Keratinocyte (primary cell): ENCODE measurements around the gene ST6GALNAC5. TPM values are rescaled to one million over a fixed set of nuclear protein-coding genes. Genes with fewer than 3 reads are reported as not detected.
A peak's percentile ranks its signal among the peaks of the same experiment; 100 is the strongest.

ENCODE experiments used
- DNase-seq: peaks from one replicate; pipeline ENCODE4 v3.0.0-alpha.2; 2011; ENCODE audit warnings: low read depth, missing footprints, low spot score
- FAIRE-seq: peaks from 2 replicates; lab custom pipeline; 2011; peaks lifted over from hg19 to GRCh38; lab: Jason Lieb, UNC
- H2AFZ ChIP-seq: 2 replicates; pipeline ENCODE4 v1.6.0; 2012; ENCODE audit warnings: low read length, control low read depth, inconsistent platforms; ENCODE audit not compliant: control insufficient read depth
- H3K27ac ChIP-seq: 2 replicates; pipeline ENCODE4 v1.5.1; 2011; ENCODE audit warnings: low read length; ENCODE audit not compliant: control insufficient read depth, insufficient read depth
- H3K27me3 ChIP-seq: 3 replicates; pipeline ENCODE4 v1.6.0; 2011; ENCODE audit warnings: low read length; ENCODE audit not compliant: control insufficient read depth, insufficient read depth; ENCODE audit errors: extremely low read depth
- H3K36me3 ChIP-seq, 2 experiments: 2 replicates in 1 of 2; 3 replicates in 1 of 2; pipeline ENCODE4 v1.5.1; 2011; ENCODE audit warnings: low read length in 2 of 2, mild to moderate bottlenecking in 1 of 2; ENCODE audit not compliant: control insufficient read depth in 2 of 2, insufficient read depth in 2 of 2; ENCODE audit errors: extremely low read depth in 1 of 2
- H3K4me1 ChIP-seq: 3 replicates; pipeline ENCODE4 v1.5.1; 2011; ENCODE audit warnings: low read length; ENCODE audit not compliant: control insufficient read depth, insufficient read depth; ENCODE audit errors: extremely low read depth
- H3K4me2 ChIP-seq: 3 replicates; pipeline ENCODE4 v1.6.0; 2011; ENCODE audit warnings: low read depth, low read length; ENCODE audit not compliant: control insufficient read depth, insufficient read depth; ENCODE audit errors: extremely low read depth
- H3K4me3 ChIP-seq, 3 experiments: fragments of 200-600 bp in 1 of 3; sonication (generic) in 1 of 3; 2 replicates in 2 of 3; 3 replicates in 1 of 3; pipeline ENCODE4 v1.5.1; 2011 to 2016; ENCODE audit warnings: low read length in 3 of 3, mild to moderate bottlenecking in 3 of 3, control low read depth in 2 of 3, inconsistent platforms in 1 of 3, low read depth in 1 of 3, mixed read lengths in 1 of 3, mixed run types in 1 of 3, moderate library complexity in 1 of 3; ENCODE audit not compliant: control insufficient read depth in 2 of 3, insufficient read depth in 2 of 3; ENCODE audit errors: extremely low read depth in 1 of 3
- H3K79me2 ChIP-seq: 2 replicates; pipeline ENCODE4 v1.6.0; 2012; ENCODE audit warnings: low read length; ENCODE audit not compliant: control insufficient read depth, insufficient read depth
- H3K9ac ChIP-seq: 3 replicates; pipeline ENCODE4 v1.6.0; 2011; ENCODE audit warnings: low read length; ENCODE audit not compliant: control insufficient read depth, insufficient read depth; ENCODE audit errors: extremely low read depth
- H3K9me1 ChIP-seq: 3 replicates; pipeline ENCODE4 v1.6.0; 2011; ENCODE audit warnings: low read length; ENCODE audit not compliant: control insufficient read depth, insufficient read depth; ENCODE audit errors: extremely low read depth
- H3K9me3 ChIP-seq: 2 replicates; pipeline ENCODE4 v1.5.1; 2012; ENCODE audit warnings: low read depth, low read length; ENCODE audit not compliant: control insufficient read depth
- H4K20me1 ChIP-seq: 3 replicates; pipeline ENCODE4 v1.6.0; 2011; ENCODE audit warnings: low read length; ENCODE audit not compliant: control insufficient read depth, insufficient read depth; ENCODE audit errors: extremely low read depth
- EZH2 ChIP-seq: IDR thresholded peaks from one replicate; pipeline ENCODE4 v1.6.1; 2012; ENCODE audit warnings: inconsistent platforms, mild to moderate bottlenecking, low read length, moderate library complexity
- dilution Hi-C: fragments of 300-500 bp; cut with MboI; formaldehyde crosslinking; loops from one replicate; pipeline ENCODE4 v1.7.0; 2020; ENCODE audit warnings: low sequenced_read_pairs; ENCODE audit not compliant: extremely low pct_ligation_motif_present
- polyA plus RNA-seq, 5 experiments: library from polyadenylated mRNA; depleted of rRNA in 3 of 5; stranded (reverse) in 3 of 5; stranded (forward) in 1 of 5; unstranded in 1 of 5; fragments of >200 nt; gene quantifications; 1 replicate in 1 of 5; 2 replicates in 3 of 5; 3 replicates in 1 of 5; pipeline versions ENCODE4 v1.2.1 to v1.2.3, GENCODE V29; 2011 to 2012; ENCODE audit warnings: missing spikeins in 2 of 5, low read depth in 1 of 5, low replicate concordance in 1 of 5
- TF ChIP-seq, protein P1 (sequence below), 3 experiments: IDR thresholded peaks in 1 of 3; conservative IDR thresholded peaks in 1 of 3; optimal IDR thresholded peaks in 1 of 3; 2 replicates in 2 of 3; 3 replicates in 1 of 3; pipeline versions ENCODE3 to v1.5.1; 2011; ENCODE audit warnings: low read length in 3 of 3, mild to moderate bottlenecking in 3 of 3, moderate library complexity in 2 of 3, control low read depth in 1 of 3, inconsistent platforms in 1 of 3; ENCODE audit not compliant: insufficient read depth in 2 of 3; ENCODE audit errors: extremely low read depth in 1 of 3

Gene ST6GALNAC5
- polyA plus RNA-seq, 1 donor (not counting 4 experiments of a cell fraction or from before 2014, with no cell fraction given) = 12.8 TPM

DNA sequence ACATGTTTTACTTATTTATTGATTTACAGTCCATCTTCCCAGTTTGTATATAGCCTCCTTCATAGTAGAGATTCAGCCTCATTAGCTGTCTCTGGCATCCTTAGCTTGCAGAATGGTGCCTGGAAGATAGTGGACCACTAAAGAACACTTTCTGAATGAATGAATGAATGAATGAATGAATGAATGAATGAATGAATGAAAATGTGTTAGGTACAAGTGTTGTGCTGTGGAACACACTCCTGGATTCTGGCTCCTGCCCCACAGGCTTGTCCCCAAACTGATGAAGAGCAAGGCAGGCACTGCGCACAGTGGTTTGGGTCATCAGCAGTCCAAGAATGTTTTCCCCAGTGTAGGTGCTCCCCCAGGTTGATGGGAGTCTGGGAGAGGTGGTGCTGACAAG lies 159.4 kb downstream of the ST6GALNAC5 start:
- no peak overlapping the region for H3K4me2 ChIP-seq
- H2AFZ ChIP-seq = no peak overlapping the region
- no peak for FAIRE-seq
- H3K36me3 ChIP-seq = no peaks in the 10 kb centered on the region
- H4K20me1 ChIP-seq = no peaks in the 10 kb centered on the region
- no peaks in the 10 kb centered on the region for H3K4me1 ChIP-seq
- H3K27me3 ChIP-seq = no peaks in the 10 kb centered on the region
- no peak overlapping the region for H3K9ac ChIP-seq
- no peak overlapping the region for H3K27ac ChIP-seq
- peaks cover 2% of the 10 kb centered on the region for H3K79me2 ChIP-seq
- TF ChIP-seq EZH2 = no peak
- TF ChIP-seq, protein P1, sequence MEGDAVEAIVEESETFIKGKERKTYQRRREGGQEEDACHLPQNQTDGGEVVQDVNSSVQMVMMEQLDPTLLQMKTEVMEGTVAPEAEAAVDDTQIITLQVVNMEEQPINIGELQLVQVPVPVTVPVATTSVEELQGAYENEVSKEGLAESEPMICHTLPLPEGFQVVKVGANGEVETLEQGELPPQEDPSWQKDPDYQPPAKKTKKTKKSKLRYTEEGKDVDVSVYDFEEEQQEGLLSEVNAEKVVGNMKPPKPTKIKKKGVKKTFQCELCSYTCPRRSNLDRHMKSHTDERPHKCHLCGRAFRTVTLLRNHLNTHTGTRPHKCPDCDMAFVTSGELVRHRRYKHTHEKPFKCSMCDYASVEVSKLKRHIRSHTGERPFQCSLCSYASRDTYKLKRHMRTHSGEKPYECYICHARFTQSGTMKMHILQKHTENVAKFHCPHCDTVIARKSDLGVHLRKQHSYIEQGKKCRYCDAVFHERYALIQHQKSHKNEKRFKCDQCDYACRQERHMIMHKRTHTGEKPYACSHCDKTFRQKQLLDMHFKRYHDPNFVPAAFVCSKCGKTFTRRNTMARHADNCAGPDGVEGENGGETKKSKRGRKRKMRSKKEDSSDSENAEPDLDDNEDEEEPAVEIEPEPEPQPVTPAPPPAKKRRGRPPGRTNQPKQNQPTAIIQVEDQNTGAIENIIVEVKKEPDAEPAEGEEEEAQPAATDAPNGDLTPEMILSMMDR (optimal IDR thresholded peaks at IDR 0.05 in 1 of 3, IDR thresholded peaks at IDR 0.05 in 1 of 3, conservative IDR thresholded peaks at IDR 0.05 in 1 of 3; ENCODE audit: extremely low read depth in 1 of 3, insufficient read depth in 2 of 3, low read length in 3 of 3) = no peak
- H3K4me3 ChIP-seq = no peak overlapping the region
- H3K9me3 ChIP-seq = no peaks in the 10 kb centered on the region
- dilution Hi-C loops = no loop called here
- no peak for DNase-seq
- no peaks in the 10 kb centered on the region for H3K9me1 ChIP-seq

DNA sequence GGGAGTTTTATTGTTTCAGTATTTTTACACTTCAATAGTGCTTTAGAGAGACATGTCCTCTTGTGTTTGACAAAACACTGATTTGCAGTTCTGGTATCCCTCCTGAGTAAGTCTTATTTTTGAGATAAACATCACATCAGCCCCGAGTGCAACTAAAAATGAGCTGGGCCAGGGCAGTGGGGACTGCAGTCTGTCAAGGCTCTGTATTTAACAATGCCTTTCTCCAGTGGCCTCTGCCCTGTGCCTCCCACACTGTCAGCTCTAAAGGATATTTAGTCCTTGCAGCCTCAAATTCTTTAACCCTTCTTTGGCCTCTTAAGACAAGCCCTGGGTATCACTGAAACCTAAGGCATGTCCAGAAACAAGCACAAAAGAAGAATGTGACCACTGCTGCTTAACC lies 160.6 kb downstream of the ST6GALNAC5 start:
- no peaks in the 10 kb centered on the region for H3K9me1 ChIP-seq
- DNase-seq (no peak), FAIRE-seq (peak; percentile 57)
- TF ChIP-seq, protein P1 (optimal IDR thresholded peaks at IDR 0.05 in 1 of 3, IDR thresholded peaks at IDR 0.05 in 1 of 3, conservative IDR thresholded peaks at IDR 0.05 in 1 of 3; ENCODE audit: extremely low read depth in 1 of 3, insufficient read depth in 2 of 3, low read length in 3 of 3) = no peak
- no peak for TF ChIP-seq EZH2
- no peaks in the 10 kb centered on the region for H4K20me1 ChIP-seq
- H3K9me3 ChIP-seq = no peaks in the 10 kb centered on the region
- H3K9ac ChIP-seq = no peak overlapping the region
- H3K36me3 ChIP-seq = no peaks in the 10 kb centered on the region
- no peaks in the 10 kb centered on the region for H3K4me1 ChIP-seq
- H3K4me3 ChIP-seq = no peak overlapping the region
- no peak overlapping the region for H3K4me2 ChIP-seq
- H3K27me3 ChIP-seq = no peaks in the 10 kb centered on the region
- peaks cover 2% of the 10 kb centered on the region for H3K79me2 ChIP-seq
- dilution Hi-C loops = no loop called here
- no peak overlapping the region for H3K27ac ChIP-seq
- H2AFZ ChIP-seq = no peak overlapping the region
